Left ventricle myocardium superior (tissue), 1 donor: ENCODE data around the gene OR5B17. TPM values are rescaled to one million over a fixed set of nuclear protein-coding genes. Genes with fewer than 3 reads are reported as not detected.
"Not testable (repeated sequence)": the region's sequence is repeated elsewhere in the genome, so short reads cannot be mapped to it uniquely, and the experiment has no call there.

Experiments
- ATAC-seq: fragments of 200-7000 bp; cut with Tn5 transposase; one replicate; pipeline ENCODE4 v1.9.1; 2020; ENCODE audit warnings: mild to moderate bottlenecking, moderate library complexity
- DNase-seq: peaks from one replicate; pipeline ENCODE4 v3.0.0-alpha.2; 2020
- intact Hi-C: fragments of 100-400 bp; cut with micrococcal nuclease; formaldehyde crosslinking; loops from one replicate; pipeline ENCODE4 v1.11.0; 2022
- long read RNA-seq: library from polyadenylated mRNA; unstranded; transcript quantifications from one replicate; pipeline ENCODE4 v2.0.0, GENCODE V29; 2021
- total RNA-seq: library from RNA; stranded (reverse); fragmentation: NEBNext Ultra II Directional; extraction: Animal tissue kit (Norgen Biotek cat#: 25700); gene quantifications from one replicate; pipeline ENCODE4 v1.2.1, GENCODE V29; 2021
- donor health status: DM: no; HTN: yes; CAD: no; lungs with severe emphysema.

The OR5B17 gene
- not detected for total RNA-seq
- long read RNA-seq = 0 reads

DNA sequence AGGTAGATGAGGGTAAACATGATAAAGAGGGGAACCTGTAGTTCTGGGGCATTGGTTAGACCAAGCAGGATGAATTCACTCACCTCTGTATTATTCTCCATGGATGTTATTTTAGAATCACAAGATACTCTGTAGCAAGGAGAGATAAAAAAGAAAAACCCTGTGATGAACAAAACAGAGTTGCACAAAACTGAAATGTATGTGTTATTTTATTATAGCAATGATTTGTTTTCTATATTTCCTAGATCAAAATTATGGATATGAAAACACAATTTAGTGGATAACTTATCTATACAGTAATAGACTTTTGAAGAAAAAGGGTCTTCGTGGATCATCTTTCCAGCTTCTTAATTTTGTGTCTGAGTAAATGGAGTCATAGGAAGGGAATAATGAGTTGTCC, at the start of gene OR5B17:
TSS of gene OR5B17 (minus strand) at position 101 of the 400 bp plus-strand sequence. CDS start at position 101, 0 bp downstream.
- intact Hi-C loops = no loop called here
- ATAC-seq (no peak), DNase-seq (no peak)

DNA sequence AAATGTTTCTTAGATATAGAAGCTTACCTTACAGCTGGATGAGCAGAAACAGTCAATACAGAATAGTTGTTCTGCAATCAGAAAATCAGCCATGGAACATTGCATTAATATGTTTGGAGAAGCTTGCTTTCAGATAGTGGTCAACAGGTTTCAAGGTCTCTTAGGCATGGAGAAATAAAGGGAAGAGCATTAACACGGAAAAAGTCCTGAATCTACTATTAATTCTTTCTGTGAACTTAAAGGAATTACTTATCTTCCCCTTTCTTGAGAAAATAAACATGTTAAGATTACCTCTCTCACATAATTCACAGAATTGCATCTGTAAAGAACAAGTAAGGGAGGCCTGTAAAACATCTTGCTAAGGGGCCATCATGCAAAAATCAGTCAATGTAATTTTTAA, 47.9 kb upstream of the OR5B17 start, which contains the start of gene OR5B3:
TSS of gene OR5B3 (minus strand) at position 101 of the 400 bp plus-strand sequence. CDS start 3,465 bp downstream, outside the sequence.
- ATAC-seq (no peak), DNase-seq (no peak)
- intact Hi-C loops = no loop called here

DNA sequence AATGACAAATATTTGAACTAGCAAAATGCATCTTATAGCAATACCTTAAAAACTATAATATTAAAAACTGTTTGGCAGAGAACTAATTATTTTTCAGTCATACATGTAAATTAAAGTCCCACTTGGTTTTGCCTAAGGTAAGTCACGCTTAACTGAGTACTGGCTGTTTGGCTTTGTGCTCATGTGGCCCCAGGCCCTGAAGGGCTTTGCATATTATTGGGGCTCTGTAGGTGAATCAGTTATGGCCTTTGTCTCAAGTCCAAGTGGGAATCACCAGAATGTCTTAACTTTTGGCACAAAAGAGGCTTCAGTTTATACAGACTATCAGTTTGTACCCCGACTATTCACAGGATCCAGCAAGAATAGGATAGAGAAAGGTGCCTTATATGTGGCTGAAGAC, 40.8 kb upstream of the OR5B17 start:
- ATAC-seq, intact Hi-C loops, DNase-seq: not testable (repeated sequence)

DNA sequence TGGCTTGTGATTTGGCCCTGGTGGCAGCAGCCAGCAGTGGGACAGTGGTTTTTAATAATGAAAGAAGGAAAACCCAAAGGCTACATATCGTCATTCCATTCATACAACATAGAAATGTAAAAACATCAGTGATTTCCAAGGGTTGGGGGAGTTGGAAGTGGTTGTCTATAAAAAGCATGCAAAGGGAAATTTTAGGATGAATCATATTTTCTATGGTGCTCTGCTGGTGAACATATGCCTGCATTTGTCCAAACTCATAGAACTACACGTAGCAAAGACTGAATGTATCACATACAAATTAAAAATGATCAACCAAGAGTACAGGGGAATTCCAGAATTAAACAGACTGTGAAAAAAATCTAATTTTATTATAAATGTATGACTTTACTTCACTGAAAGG, 36.7 kb upstream of the OR5B17 start:
- DNase-seq (no peak), ATAC-seq (no peak)
- intact Hi-C loops = no loop called here

DNA sequence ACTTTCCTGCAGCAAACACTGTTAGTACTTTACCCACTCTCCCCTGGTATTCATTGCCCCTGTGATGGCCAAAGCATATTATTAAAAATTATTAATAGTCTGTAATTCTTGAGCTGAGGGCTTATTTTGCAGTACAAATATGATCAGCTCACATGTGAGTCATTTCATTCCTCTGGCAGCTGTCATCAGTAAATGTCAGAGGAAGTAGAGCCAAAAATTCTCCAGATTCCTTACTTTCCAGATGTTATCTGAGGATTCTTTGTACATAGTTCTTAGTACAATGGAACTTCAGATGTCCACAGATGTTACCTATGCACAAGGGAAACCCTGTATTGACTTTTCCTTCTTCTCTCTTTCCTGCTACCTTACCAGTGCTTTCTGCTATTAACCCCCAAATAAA, 35.3 kb upstream of the OR5B17 start:
- ATAC-seq (no peak), DNase-seq (no peak)
- intact Hi-C loops = no loop called here

DNA sequence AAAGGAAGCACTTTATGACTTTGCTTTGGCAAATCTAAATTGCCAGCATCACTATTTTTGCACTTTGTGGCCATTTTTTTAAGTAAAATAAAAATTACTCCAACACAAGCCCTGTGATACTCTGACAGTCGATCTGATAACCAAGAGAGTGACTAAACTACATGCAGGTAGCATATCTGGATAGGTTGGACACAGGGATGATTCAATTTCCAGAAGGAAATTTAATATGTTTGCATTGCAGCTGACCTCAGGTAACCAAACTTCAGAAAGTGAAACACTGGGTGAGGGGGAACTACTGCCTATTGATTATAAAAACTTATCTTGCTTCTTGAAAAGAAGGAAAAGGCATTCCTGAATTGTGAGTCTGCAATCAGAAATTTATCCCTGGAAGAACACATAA, 33.9 kb upstream of the OR5B17 start:
- intact Hi-C loops = no loop called here
- no peak for ATAC-seq
- DNase-seq = no peak

DNA sequence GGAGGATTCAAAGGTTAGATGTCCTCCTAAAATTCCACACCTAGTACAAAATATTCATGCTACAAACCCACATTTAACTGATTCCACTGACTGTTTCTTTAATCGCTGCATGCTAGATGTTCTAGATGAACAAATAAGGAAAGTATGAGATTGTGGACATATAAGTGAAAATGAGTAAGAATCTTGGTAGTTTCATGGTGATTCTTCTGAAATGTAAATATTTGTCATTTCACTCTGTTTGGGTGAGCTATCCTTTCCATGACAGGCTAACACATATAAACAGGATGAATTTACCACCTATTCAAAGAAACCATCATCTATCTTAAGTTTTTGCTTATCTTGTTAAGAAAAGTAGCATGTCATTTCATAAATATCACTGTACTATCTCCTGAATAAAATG, 33.0 kb upstream of the OR5B17 start:
- intact Hi-C loops = no loop called here
- DNase-seq (no peak), ATAC-seq (no peak)

DNA sequence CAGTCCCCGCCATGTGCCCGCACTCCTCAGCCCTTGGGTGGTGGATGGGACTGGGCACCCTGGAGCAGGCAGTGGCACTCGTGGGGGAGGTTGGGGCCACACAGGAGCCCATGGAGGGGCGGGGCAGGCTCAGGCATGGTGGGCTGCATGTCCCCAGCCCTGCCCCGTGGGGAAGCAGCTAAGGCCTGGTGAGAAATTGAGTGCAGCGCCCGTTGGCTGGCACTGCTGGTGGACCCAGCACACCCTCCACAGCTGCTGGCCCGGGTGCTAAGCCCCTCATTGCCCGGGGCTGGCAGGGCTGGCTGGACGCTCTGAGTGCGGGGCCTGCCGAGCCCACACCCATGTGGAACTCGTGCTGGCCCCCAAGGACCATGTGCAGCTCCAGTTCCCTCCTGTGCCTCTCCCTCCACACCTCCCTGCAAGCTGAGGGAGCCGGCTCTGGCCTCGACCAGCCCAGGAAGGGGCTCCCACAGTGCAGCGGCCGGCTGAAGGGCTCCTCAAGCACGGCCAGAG, 31.7 kb upstream of the OR5B17 start:
- intact Hi-C loops = no loop called here
- DNase-seq (no peak), ATAC-seq (no peak)

DNA sequence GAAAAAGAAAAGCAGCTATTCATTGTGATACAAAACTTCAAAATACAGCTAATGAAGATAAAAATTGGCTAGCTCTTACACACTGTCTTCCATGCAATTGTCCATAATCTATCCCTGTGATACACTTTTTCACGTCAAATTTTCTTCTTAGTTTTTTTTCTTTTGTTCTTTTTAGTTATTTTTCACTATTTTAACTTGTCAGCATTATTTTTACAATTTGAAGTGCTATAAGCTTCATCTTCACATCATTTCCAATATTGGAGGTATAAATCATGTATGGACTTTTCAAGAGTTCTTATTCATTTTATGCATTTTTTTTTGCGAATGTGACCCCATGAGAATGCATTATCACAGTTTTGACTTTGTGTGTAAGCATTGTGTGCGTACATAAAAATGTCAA, 4.1 kb downstream of the OR5B17 start:
- intact Hi-C loops = no loop called here
- DNase-seq = no peak
- ATAC-seq = no peak

DNA sequence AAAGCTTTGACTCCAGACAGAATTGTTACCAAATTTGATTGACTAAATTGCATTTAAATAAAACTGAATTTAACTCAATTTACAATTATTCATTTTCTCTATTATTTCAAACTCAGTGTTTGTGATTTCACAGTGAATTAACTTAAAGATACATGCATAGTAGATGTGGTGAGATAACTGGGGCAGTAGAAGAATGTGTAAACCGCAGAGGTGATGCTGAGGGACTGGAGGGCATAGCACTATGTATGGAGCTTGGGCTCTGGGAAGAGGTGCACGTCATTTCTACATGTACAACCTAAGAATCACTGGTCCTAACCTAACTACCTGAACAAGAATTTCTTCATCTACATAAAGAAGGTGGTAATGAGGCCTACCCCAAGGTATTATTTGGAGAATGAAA, 13.7 kb downstream of the OR5B17 start:
- ATAC-seq (no peak), DNase-seq (no peak)
- intact Hi-C loops = no loop called here

DNA sequence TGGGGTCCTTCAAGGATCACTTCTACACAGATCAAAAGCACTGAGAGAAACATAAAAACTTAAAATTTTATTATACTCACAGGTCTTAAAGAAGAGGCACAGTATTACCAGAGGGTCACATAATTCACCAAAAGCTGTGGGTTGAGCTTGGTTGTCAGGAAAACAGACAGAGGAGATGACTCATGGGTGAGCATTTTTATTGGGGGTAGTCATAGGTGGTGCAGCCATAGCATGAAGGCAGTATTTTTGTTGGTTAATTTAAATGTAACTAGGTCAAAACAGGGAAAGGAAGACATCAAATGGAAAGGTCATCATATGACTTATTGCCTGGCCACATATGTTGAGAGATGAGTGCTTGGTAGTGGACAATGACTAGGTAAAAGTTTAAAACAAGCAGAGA, 24.2 kb downstream of the OR5B17 start:
- intact Hi-C loops = no loop called here
- DNase-seq = no peak
- ATAC-seq = no peak

DNA sequence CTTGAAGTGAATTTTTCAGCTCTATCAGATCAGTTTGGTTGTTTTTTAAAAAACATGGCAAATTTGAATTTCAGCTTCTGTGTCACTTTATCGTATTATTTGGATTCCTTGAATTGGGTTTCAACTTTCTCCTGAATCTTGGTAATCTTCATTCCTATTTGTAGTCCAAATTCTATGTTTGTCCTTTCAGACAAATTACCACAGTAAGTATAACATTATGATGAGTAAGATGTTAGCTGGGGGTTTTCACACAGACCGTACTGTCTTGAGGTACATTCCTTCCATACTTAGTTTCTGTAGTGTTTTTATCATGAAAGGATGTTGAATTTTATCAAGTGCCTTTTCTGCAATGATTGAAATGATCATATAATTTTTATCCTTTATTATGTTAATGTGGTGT, 28.0 kb downstream of the OR5B17 start:
- intact Hi-C loops = no loop called here
- no peak for DNase-seq
- no peak for ATAC-seq

DNA sequence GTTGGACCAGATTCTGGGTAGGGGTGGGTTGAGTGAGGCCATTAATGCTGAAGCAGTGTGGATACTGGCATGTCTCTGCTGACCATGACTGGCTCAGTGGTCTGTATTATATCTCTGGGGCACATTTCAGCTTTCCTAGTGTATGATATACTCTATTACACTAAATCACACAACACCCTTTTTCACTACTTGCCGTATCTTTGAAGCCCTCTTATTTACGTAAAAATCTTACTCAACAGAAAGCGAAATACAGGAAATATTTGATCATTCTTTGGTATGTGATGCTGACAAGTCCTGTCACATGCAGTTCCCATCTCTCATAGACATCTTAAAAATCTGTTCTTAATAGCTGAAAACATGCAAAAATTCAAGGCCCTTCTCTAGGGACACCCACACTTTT, 40.3 kb downstream of the OR5B17 start:
- intact Hi-C loops = no loop called here
- ATAC-seq (no peak), DNase-seq (no peak)

DNA sequence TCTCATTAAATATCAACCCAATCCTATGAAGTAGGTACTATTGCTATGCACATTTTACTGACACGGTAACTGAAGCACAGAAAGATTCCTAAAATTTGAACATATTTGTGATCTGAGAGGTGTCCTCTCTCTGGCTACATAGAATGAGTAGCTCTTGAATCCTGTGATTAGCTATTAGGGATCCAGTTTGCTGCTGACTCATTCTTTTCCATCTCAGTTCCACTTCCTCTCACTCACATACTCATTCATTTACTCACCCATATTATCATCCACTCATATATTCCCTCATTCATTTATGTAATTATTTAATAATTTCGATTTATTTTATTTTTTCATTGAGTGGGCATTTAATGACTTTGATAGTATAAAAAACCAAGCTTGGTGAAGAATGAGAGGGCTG, 42.7 kb downstream of the OR5B17 start:
- ATAC-seq (no peak), DNase-seq (no peak)
- intact Hi-C loops = no loop called here

Other genes starting within 250 kb of the OR5B17 start
- not detected for gene OR9I1, start 233.5 kb downstream of the OR5B17 start, total RNA-seq
- not detected for gene OR9Q2, start 170.0 kb downstream of the OR5B17 start, total RNA-seq
- not detected for gene OR1S2, start 154.9 kb downstream of the OR5B17 start, total RNA-seq
- gene OR1S1, start 146.3 kb downstream of the OR5B17 start, total RNA-seq = not detected
- not detected for gene OR10Q1, start 130.2 kb downstream of the OR5B17 start, total RNA-seq
- gene OR10W1, start 90.8 kb downstream of the OR5B17 start, total RNA-seq = not detected
- not detected for gene OR5B3, start 47.8 kb upstream of the OR5B17 start, total RNA-seq
- gene OR5B2, start 69.1 kb upstream of the OR5B17 start, total RNA-seq = not detected
- gene OR5B12, start 83.2 kb upstream of the OR5B17 start, total RNA-seq = not detected
- not detected for gene OR5B21, start 149.0 kb upstream of the OR5B17 start, total RNA-seq
- gene LPXN, start 216.8 kb upstream of the OR5B17 start, total RNA-seq = 5.0 TPM
- 64.4 TPM for gene ZFP91, start 220.0 kb upstream of the OR5B17 start, total RNA-seq